CD4-positive, alpha-beta T cell treated with Interferon alpha-2 for 1 hour (primary cell): ENCODE measurements around the gene LRRFIP1.

ENCODE experiments used
- DNase-seq, 2 donors: peaks; one replicate each; pipeline ENCODE4 v3.0.0-alpha.2; 2020 to 2022

Gene LRRFIP1

DNA sequence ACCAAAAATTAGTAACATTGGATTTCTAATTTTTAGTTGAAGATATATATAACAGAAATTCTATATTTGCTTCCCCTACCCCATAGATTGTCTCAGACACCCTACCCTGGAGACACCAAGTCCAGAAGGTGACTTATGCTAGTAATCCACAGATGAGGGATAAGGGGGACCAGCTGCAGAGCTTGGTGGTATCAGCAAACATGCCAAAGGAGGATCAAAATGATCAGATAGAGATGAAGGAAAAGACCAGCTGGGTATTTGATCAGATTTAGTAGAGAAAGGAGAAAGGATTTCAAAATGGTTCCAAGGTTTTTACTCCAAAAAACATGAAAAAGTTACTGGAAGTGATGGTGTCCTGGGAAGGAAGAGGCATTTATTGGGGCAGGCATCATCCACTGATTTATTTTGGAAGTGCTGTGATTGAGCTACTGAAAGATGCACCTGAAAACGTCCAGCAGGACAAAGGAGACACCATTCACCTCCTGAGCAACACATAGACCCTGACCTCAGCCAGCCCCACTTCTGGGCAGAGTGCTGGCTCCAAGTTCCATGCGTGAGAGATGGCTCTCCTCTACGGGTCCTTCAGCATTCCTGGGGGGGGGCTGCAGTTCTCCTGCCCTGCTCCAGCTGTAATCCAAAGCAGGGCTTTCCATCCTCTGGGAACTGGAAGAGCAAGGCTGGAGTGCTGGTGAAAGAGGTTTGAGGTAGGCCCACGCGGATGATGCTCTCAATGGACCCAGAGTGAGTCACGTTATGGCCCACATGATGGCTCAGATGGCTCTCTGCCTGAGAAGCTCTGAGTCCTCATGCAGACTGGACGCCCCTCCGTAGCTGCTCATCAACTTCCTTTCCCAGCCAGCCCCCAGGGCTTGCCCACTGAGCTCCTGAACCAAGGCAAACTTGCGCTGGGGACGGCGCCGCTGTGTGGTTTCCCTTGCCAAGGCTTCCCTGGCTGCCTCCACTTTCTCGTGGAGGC, 3.7 kb upstream of the LRRFIP1 start:
- DNase-seq: no peak

DNA sequence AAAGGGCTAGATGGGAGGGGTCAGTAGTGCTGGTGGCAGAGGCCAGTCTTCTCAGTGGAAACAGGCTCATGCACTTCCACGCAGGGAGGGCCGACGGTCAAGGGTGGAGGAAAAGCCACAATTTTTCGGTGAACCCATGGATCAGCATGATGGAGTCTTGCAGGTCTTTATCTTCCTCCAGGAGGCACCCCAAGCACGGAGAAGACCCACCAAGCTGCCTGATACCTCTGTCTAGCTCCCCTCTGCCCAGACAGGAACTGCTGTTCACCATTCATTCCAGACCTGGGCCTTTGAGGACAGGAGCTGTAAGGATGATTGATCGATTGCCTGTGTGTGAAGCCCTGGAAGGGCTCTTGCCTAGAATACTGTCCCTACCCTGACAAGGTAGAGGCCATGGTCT, 2.8 kb upstream of the LRRFIP1 start:
- DNase-seq: no peak

DNA sequence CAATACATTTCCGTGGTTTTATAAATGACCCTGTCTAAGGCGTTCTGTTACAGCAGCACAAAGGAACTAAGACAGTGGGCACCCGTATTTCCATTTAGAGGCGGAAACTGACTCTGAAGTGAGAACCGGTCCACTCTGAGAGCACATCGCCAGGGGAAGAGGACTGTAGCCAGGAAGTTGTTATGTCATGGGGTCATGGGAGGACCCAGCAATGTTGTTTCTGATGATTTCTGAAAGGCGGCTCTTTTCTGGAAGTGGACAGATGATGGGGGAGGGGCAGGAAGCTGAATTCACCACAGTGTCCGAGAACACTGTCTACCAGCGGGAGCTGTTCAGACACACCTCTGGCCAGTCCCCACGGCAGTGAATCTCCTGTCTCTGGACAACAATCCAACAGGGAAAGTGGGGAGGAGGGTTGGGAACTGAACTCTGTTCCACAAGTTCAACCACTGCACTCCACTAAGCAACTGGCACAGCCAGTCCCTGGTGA, 2.1 kb upstream of the LRRFIP1 start:
- peak in 1 of 2 donors; percentile 53 for DNase-seq

DNA sequence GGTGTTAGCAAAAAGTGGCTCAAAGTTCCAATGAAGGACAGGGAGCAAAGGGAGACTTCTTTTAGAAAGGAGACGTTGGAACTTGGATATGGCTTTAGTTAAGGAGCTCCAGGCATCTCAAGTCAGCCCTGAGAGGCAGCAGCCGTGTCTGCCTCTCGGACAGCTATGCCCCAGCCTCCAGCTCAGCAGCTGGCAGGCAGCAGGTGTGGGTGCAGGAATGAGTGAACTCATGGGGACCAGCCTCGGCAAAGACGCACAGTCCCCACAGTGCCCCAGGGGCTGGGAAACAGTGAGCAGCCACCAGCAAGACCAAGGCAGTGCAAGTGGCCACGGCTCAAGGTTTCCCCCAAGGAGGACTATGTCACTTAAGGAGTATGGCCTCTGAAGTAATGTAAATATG, 1.6 kb upstream of the LRRFIP1 start:
- DNase-seq: no peak

DNA sequence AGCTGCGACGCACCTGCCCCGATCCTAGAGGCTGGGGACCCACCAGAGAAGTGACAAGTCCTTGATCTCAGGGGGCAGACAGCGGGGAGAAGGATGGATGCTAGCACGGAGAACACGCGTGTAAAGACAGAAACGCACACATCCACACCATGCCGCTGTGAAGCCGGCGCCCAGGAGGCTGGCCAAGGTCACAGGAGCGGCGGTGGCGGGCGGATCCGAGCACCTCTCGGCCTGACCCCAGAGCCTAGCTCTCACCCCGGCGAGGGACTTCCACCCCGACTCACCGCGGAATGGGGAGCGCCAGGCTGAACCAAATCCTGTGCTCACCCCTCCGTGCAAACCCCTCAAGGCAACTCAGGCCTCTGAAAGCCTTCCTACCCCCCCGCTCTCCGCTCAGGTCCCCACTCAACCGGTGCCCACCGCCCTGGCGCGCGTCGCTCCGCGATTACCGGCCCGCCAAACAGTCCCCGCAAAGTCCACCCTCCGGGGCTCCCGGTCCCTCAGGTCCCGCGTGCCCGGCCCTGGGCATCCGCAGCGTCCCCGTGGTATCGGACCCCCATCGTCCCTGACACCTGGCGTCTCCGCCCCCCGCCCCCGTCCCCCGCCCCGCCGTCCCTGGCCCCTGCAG, 460 bp upstream of the LRRFIP1 start:
- no peak for DNase-seq

DNA sequence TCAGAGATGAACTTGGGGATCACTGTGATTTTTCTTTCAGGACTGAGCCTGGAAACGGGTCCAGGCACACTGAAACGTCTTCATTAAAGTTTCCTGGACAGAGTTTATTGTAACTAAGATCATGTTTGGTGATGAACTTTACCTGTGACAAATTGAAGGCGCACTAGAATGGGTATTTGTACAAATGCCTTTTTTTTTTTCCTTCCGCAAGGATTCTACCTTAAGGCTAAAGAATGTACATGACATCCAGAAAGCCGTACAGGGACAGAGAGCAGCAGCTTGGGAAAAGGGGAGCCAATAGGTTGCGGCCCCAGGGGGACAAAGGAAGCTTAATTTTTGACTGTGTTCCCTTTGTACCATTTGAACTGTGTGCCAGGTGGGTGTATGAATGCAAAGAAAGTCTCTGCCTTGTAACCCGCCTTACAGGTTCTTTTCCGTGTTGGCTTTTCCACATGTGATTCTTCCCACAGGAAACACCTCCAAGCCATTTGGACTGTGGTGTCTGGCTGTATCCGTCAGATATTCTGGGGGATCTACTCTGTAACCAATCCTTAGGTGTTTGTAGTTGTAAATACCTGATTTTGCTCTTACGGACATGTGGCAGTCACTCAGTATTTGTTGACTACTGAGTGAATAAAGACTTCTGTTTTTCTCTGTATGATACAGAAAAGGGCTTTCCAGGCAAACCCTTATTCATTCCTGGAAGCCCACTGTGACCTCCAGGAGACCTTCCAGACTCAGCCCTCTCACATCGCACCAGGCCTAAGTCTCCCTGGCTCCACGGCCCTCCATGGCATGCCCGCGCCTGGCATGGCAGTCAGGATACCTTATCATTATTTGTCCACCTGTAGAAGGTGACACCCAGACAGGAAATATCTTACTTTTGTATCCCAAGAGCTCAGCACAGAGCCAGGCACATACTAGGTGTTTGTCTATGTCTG, 1.1 kb downstream of the LRRFIP1 start:
- DNase-seq: no peak

DNA sequence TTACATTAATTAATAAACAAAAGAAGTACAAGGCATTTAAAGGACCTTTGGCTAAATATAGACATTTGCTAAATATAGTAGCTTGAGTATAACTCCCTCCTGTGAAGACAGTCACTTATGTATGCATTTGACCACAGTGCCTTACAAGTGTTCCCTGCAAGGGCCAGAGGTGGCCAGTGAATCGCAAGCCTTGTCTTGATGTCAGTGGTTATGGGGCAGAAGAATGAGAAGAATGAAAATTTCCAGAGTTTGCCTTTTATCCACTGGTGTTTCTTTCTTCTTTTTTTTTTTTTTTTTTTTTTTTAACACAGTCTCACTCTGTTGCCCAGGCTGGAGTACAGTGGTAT, 1.8 kb downstream of the LRRFIP1 start:
- DNase-seq: no peak

DNA sequence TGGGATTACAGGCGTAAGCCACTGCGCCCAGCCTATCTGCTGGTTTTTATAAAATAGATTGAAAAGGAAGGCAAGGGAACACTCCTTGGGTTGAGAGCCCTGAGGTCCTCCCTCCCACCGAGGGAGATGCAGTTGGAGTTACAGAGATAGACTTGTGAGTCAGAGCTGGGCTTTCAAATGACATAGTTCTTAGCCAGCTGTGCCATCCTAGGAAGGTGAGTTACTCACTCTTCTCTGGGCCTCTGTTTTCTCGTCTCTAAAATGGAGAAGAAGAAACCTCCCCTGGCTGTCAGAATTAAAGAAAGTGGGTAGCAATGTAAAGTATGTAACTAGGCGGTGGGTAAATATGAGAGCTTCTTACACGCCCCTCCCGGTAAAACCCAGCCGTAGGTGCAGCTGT, 2.4 kb downstream of the LRRFIP1 start:
- no peak for DNase-seq

DNA sequence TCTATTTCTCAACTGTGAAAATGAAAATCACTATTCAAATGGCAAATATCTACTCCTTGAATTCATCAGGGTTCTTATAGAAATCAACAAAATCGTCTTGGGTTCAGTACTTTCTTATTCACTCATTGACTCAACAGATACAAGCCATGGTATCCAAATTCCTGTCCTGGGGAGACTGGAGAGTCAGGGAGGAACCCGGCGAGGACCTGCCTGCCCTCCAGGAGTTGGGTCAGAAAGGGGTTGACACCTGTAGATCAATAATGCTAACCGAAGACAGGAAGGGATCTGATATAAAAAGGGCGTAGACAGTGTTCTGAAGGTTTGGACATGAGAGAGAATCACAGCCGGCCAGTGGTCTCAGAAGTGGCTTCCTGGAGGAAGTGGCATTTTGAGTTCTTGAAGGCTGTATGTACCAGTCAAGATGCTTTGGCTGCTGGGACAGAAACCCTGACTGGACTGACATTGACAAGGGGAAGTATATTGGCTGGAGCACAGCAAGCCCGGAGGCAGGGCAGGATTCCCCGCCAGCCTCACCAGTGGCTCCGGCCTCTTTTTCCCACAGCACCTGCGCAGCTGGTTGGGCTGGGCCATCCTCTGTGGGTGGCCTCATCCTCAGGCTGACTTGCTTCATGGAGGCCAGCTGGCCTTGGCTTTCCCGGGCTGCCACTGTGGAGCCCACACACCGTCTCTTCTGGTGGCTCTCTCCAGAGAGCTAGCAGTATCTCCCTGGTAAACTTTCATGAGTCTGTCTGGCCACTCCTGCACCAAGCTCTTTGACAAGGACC, 3.0 kb downstream of the LRRFIP1 start:
- DNase-seq: no peak

DNA sequence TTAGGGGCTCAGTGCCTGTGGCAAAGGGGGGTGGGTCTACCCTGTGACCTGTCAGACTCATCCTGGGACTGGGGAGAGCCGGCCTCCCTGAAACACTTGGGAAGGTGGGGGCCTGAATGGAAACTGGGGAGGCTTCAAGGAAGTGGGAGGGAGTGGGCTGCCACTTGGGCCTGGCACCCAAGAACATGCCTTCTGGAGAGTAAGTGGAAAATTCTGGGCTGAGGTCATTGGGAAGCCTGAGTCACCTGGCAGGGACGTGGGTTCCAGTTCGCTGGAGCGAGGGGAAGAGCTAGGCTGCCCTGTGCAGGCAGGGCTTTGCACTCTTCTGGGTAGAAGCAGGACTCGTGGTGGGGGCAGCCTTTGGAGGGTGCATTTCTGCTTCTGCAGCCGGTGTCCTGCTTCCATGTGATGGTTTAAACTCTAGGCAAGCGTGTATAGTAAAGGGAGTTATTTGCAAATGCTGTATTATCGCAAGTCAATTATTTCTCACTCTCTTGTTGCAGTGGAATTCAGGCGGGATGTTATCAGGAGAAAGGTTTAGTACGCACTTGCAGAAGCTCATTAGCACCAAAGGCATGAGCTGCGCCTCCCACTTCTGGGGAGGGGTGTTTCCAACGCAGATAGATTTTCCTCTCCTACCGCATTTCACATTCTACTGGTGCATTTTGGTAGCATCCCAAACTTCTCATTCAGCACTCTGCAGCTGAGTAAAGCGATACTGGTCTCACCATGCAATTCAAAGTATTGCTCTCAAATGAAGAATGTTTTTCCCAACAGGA, 3.8 kb downstream of the LRRFIP1 start:
- DNase-seq: no peak

DNA sequence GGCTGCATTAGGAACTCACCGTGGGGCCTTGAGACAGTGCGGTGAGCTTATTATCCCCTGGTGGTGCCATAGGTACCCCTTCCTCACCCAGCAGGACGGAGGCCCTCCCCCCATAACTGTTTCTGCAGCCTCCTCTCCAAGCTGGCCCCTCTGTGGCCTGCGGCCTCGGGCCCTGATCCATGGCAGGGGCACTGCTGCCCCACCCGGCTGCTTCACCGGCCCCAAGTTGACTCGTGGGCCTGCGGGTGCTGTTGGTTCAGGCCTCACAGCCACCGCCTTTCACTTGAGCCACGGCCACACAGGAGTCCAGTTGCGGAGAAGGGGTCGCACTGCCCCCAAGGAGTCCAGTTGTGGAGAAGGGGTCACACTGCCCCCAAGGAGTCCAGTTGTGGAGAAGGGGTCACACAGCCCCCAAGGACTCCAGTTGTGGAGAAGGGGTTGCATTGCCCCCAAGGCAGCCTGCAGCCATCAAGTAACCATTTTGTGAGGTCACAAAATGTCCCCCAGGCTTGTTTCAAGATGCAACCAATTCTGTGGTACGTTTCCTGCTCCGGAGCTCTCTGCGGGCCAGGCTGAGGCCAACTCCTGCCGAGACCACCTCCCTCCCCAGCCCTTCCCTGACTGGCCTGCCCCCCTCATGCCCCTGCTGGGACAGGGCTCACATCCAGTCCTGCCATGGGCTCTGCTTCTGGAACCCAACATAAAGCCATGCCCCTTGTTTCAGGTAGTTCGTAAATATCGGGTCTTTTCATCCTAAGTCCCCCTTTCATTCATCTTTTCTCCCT, 4.6 kb downstream of the LRRFIP1 start:
- DNase-seq: no peak

DNA sequence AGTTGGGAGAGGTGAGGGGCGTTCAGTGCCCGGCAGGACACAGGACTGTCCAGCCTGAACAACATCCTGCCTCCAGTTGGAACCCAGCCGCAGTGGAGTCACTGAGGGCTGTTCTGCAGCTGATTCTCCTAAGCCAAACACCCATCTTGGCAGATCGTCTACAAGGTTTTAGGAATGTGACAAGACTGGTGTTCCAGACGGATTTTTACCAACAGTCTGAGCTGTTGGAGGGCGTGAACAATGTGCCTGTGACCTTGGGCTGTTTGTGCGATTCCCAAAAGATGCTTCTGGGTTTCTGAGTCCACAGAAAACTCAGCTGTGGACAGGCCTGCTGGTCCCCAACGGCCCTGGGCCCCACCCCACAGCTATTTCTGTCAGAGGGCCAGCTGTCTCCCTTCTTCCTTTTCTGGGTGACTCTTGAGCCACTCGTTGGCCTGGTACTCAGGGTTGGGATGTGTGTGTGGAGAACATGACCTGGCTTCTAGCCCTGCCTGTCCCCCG, 5.7 kb downstream of the LRRFIP1 start:
- DNase-seq: no peak

DNA sequence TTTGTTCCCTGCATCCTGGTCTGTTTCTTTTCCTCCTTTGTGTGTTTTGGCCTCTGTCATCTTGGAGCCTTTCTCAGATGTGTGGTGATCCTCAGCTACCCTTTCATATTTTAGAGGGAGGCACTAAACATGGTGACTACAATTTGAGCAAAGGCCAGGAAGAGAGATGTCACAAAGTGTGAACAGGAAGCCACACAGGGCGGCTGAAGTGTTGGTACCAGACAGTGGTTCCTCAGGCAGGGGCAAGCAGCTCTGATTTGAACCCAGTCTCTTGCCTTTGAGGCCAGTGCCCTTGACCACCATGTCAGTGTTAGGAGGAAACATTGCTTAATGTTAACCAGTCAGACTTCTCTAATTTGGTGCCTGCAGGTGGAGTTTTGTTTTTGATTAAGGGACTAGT, 9.2 kb downstream of the LRRFIP1 start:
- DNase-seq: peak in 1 of 2 donors; percentile 12

DNA sequence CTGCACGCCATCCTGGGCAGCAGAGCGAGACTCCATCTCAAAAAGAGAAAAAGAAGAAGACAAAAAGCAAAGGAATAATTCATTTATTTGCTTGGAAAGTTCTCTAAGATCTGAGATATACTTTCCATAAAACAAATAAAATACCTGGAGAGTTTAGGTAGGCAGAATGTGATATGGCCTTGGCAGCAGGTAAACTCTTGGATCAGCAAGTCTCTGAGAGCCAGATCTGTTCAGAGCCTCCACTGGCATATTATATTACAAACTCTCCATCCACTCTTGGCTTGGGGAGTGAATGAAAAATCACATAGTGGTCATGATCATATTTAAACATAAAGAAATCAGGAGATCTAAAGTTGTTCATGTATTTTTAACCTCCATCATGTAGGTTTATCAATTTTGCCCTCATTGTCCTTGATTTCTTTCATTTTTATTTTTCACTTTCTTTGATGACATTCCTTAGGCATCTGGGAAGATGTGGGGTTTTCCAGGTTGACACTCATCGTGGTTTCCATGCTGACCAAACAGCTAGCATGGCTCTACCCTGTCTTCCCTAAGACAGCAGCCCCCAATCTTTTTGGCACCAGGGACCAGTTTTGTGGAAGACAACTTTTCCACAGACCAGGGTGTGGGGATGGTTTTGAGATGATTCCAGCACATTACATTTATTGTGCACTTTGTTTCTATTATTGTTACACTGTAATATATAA, 10.2 kb downstream of the LRRFIP1 start:
- no peak for DNase-seq

DNA sequence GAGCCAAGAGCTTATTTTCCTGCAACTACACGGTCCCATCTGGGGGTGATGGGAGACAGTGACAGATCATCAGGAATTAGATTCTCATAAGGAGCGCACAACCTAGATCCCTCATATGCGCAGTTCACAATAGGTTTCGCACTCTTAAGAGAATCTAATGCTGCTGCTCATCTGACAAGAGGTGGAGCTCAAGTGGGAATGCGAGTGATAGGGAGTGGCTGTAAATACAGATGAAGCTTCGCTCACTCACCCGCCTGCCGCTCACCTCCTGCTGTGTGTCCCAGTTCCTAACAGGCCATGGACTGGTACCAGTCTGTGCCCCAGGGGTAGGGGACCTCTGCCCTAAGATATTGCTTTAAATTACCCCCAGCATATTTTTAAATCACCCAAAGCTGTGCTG, 10.8 kb downstream of the LRRFIP1 start:
- DNase-seq: no peak

DNA sequence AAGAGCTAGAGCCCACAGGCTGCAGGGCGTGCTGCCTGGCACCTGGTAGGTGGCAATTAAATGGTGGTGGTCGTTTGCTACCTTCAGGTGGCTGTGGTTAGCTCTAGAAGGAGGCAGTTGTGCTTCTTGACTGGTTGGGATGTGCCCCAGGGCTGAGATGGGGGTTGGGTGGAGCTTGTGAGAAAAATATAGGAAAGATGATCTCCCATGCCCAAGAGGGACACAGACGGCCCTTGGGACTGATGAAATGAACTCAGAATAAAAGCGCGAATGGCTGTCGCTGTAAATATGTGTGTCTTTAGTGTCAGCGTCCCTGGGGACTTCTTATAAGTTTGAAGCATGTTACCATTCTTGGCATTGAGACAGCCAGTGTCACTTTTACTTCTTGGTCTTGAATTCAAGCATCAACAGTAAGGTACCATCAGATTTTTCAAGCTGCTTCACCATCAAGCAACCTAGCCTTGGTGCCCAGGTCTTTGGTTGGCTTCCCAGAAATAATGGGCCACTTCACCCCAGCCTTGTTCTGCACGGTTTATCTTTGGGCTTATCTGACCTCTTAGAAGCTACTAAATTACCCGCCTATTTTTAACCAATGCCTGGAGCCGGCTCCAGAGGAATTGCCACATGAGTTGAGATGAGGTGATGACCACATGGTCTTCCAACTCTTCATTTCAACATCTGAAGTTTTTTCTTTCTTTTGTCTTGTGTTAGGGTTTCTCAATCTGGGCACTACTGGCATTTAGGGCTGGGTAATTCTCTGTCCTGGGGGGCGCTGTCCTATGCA, 11.9 kb downstream of the LRRFIP1 start:
- DNase-seq: no peak

DNA sequence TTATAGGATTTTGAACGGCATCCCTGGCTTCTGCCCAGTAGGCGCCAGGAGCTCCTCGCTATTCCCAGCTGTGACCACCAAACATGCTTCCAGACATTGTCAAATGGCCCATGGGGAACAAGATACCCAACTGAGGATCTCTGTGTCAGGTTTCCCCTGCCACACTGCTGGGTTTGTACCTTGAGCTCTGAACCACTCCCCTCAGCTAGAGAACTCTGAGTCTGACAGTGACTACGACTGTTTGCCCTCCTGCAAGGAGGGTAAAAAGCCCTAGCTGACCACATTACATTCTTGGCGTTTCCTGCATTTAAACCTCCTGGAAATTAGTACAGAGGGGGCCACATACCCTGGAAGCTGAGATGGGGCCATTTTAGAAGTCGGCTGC, 12.4 kb downstream of the LRRFIP1 start:
- no peak for DNase-seq

DNA sequence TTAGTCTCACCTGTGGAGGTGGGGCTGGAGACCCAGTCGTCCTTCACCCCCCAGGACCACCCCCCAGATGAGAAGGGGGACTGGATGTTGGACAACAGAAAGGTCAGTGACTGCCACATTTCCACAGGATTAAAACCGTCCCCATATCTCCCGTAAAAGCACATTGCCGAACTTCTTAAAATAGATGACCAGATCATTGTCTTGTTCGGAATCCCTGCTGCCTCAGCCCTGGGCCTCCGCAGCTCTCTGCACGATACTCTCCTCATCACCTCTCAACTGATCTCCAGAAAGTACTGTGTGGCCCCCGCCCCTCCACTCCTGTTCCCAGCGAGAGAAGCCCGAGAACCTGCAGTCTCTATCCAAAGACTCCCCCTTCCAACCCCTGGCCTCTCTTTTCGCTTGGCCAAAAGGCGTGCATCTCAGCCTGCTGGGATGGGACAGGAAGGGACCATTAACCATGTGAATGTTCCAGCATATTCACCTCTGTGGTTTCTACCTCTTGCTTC, 13.2 kb downstream of the LRRFIP1 start:
- DNase-seq: no peak
